ENCODE results near the gene KIAA1217. TPM values are rescaled to one million over a fixed set of nuclear protein-coding genes. Genes with fewer than 3 reads are reported as not detected.

KIAA1217 gene
- polyA plus RNA-seq, 2 of the 4 experiments (the other 2 are of a cell fraction) = 1.5 to 2.7 TPM

DNA sequence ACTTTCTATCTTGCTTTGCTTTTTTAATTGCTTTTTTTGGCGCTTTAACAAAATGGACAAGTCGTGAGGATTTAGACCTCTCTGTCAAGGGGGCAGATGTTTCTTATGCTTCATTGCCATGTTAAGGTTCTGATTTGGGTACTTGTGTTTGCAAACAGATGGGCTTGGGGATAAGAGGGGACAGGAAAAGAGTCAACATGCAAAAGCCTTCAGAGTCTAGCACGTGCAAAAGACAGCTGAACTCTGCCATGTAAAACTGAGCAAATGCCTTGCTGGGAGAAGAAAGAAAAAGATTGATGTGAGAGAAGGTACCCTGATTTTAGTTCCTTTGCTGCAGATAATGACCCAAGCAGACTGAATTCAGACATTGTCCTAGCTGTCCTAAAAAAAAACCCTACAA, 173.1 kb downstream of the KIAA1217 start:
- ATAC-seq (no peak), FAIRE-seq (no peak), DNase-seq (ENCODE audit: low read depth in 1 of 2, low spot score in 1 of 2) (no peak)
- ChIA-PET POLR2A (no interaction called here), CTCF (interaction anchor here (2.0 kb wide), 1 partner anchor 10 kb away, joined by 6 read pairs; no protein-coding TSS in a partner anchor)
- no peak for TF ChIP-seq HEYL (CRISPR knock-in tag; IDR thresholded peaks at IDR 0.05)
- TF ChIP-seq, protein P1, sequence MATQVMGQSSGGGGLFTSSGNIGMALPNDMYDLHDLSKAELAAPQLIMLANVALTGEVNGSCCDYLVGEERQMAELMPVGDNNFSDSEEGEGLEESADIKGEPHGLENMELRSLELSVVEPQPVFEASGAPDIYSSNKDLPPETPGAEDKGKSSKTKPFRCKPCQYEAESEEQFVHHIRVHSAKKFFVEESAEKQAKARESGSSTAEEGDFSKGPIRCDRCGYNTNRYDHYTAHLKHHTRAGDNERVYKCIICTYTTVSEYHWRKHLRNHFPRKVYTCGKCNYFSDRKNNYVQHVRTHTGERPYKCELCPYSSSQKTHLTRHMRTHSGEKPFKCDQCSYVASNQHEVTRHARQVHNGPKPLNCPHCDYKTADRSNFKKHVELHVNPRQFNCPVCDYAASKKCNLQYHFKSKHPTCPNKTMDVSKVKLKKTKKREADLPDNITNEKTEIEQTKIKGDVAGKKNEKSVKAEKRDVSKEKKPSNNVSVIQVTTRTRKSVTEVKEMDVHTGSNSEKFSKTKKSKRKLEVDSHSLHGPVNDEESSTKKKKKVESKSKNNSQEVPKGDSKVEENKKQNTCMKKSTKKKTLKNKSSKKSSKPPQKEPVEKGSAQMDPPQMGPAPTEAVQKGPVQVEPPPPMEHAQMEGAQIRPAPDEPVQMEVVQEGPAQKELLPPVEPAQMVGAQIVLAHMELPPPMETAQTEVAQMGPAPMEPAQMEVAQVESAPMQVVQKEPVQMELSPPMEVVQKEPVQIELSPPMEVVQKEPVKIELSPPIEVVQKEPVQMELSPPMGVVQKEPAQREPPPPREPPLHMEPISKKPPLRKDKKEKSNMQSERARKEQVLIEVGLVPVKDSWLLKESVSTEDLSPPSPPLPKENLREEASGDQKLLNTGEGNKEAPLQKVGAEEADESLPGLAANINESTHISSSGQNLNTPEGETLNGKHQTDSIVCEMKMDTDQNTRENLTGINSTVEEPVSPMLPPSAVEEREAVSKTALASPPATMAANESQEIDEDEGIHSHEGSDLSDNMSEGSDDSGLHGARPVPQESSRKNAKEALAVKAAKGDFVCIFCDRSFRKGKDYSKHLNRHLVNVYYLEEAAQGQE (IDR thresholded peaks at IDR 0.05) = no peak
- TF ChIP-seq, protein P2, sequence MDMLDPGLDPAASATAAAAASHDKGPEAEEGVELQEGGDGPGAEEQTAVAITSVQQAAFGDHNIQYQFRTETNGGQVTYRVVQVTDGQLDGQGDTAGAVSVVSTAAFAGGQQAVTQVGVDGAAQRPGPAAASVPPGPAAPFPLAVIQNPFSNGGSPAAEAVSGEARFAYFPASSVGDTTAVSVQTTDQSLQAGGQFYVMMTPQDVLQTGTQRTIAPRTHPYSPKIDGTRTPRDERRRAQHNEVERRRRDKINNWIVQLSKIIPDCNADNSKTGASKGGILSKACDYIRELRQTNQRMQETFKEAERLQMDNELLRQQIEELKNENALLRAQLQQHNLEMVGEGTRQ (IDR thresholded peaks at IDR 0.05) = no peak
- TF ChIP-seq, protein P3, sequence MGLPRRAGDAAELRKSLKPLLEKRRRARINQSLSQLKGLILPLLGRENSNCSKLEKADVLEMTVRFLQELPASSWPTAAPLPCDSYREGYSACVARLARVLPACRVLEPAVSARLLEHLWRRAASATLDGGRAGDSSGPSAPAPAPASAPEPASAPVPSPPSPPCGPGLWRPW (IDR thresholded peaks at IDR 0.05) = no peak
- TF ChIP-seq ZNF302 (CRISPR knock-in tag; IDR thresholded peaks at IDR 0.05) = no peak
- no peak for TF ChIP-seq ZSCAN20 (CRISPR knock-in tag; IDR thresholded peaks at IDR 0.05)
- TF ChIP-seq FOSB (CRISPR knock-in tag; IDR thresholded peaks at IDR 0.05) = no peak
- no peak for TF ChIP-seq POLR2AphosphoS2 (conservative IDR thresholded peaks at IDR 0.05; ENCODE audit: low read length)
- TF ChIP-seq, protein P4, sequence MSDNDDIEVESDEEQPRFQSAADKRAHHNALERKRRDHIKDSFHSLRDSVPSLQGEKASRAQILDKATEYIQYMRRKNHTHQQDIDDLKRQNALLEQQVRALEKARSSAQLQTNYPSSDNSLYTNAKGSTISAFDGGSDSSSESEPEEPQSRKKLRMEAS (IDR thresholded peaks at IDR 0.05) = no peak
- no peaks in the 10 kb centered on the region for H3K9me3 ChIP-seq
- no peak overlapping the region for H3K27ac ChIP-seq
- 71% methylated on average over 3 of the region's 3 CpGs for WGBS (ENCODE audit: missing lambda C conversion rate)
- H3K4me2 ChIP-seq = no peak overlapping the region
- peaks cover 4% of the 10 kb centered on the region; the same call in 2 of the 3 replicates for H3K4me1 ChIP-seq
- H3K4me3 ChIP-seq = no peak overlapping the region

DNA sequence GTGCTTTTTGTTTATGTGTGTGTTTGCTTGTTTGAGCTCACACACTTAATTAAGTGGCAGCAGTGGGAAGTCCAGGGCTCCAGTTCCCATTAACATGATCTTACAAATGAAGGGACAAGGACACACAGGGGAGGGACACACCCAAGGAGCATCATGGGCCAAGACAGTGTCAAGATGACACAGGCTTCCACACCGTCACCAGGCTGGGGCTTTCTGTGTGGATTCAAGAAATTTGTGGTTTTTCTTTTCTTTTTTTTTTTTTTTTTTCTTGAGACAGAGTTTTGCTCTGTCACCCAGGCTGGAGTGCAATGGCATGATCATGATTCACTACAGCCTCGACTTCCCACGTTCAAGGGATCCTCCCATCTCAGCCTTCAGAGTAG, 173.6 kb downstream of the KIAA1217 start:
- Histone ChIP-seq H3K4me3 (no peak overlapping the region), H3K4me2 (no peak overlapping the region), H3K4me1 (peaks cover 4% of the 10 kb centered on the region; the same call in 2 of the 3 replicates), H3K9me3 (no peaks in the 10 kb centered on the region), H3K27ac (no peak overlapping the region)
- FAIRE-seq (no peak), ATAC-seq (no peak), DNase-seq (ENCODE audit: low read depth in 1 of 2, low spot score in 1 of 2) (no peak)
- ChIA-PET CTCF (interaction anchor here (2.0 to 2.1 kb wide), 2 partner anchors 10 to 136 kb away, joined by 6 read pairs; no protein-coding TSS in a partner anchor), POLR2A (no interaction called here)
- TF ChIP-seq FOXS1 (CRISPR knock-in tag; IDR thresholded peaks at IDR 0.05) = no peak
- 29% methylated on average over 3 of the region's 3 CpGs for WGBS (ENCODE audit: missing lambda C conversion rate)

DNA sequence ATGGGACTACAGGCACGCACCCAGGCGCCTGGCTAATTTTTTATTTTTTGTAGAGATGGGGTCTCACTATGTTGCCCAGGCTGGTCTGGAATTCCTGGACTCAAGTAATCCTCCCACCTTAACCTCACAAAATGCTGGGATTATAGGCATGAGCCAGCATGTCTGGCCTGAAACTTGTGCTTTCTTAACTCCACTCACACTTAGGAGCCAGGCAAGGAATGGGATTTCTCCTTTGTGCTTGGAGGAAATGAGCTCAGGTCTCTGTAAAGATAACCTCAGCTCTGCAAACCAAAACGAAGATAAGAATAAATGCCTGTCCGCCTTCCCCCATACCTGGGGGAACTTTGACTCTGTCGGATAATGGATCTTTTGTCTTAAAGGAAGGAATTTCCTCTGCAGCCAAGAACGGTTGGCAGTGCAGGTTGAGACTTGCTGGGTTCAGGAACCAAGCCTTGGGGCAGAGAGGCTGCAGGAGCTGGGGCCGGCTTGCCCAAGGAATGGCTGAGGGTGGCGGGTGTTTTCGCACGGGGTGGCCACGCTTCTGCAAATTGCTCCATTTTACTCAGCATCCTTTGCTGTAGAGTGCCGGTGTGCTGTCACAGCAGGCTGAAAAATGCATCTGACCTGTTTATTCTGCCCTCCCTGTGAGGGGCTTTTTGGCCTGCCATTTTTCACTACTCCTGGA, 174.2 kb downstream of the KIAA1217 start:
- POLR2A ChIA-PET = interaction anchor here (0.7 kb wide), 1 partner anchor 83 kb away, joined by 4 read pairs; no protein-coding TSS in a partner anchor
- TF ChIP-seq CBX8 (IDR thresholded peaks at IDR 0.05) (no peak), FOXS1 (CRISPR knock-in tag; IDR thresholded peaks at IDR 0.05) (no peak), ESRRA (IDR thresholded peaks at IDR 0.05; ENCODE audit: borderline replicate concordance, low read length) (no peak), KDM1A (IDR thresholded peaks at IDR 0.05; ENCODE audit: low read depth) (no peak), PHF8 (IDR thresholded peaks at IDR 0.05; ENCODE audit: borderline replicate concordance, low read depth) (no peak), CEBPB (IDR thresholded peaks at IDR 0.05) (no peak), CHD2 (IDR thresholded peaks at IDR 0.05; ENCODE audit: low read length, partially characterized antibody) (no peak), EHMT2 (IDR thresholded peaks at IDR 0.05; ENCODE audit: low read depth) (no peak), HEYL (CRISPR knock-in tag; IDR thresholded peaks at IDR 0.05) (no peak), TFCP2L1 (CRISPR knock-in tag; IDR thresholded peaks at IDR 0.05) (no peak), MAFK (IDR thresholded peaks at IDR 0.05; ENCODE audit: partially characterized antibody) (no peak), KDM5A (IDR thresholded peaks at IDR 0.05) (no peak)
- TF ChIP-seq, protein P2 (IDR thresholded peaks at IDR 0.05) = no peak
- TF ChIP-seq, protein P3 (IDR thresholded peaks at IDR 0.05) = no peak
- CTCF ChIA-PET = interaction anchor here (1.0 to 2.1 kb wide), 8 partner anchors 8 to 135 kb away, joined by 4 to 6 read pairs (median 5); no protein-coding TSS in a partner anchor
- Histone ChIP-seq H3K9me3 (no peaks in the 10 kb centered on the region), H3K4me2 (peak overlapping the region; percentile 47; the same call in 2 of the 3 replicates), H3K27ac (no peak overlapping the region), H3K4me1 (peaks cover 4% of the 10 kb centered on the region; the same call in 2 of the 3 replicates), H3K4me3 (no peak overlapping the region)
- ATAC-seq (peak; percentile 28 to 53; a peak in 3 of 6 replicates), DNase-seq (ENCODE audit: low read depth in 1 of 2, low spot score in 1 of 2) (no peak), FAIRE-seq (no peak)
- 76% methylated on average over 12 of the region's 12 CpGs for WGBS (ENCODE audit: missing lambda C conversion rate)
